ENCODE results near the gene GPHN. TPM values are rescaled to one million over a fixed set of nuclear protein-coding genes. Genes with fewer than 3 reads are reported as not detected.
"Not testable (repeated sequence)": the region's sequence is repeated elsewhere in the genome, so short reads cannot be mapped to it uniquely, and the experiment has no call there.

Gene GPHN
- total and polyA plus RNA-seq, 2 donors from 2014 or later: 35.4 to 62.0 TPM

DNA sequence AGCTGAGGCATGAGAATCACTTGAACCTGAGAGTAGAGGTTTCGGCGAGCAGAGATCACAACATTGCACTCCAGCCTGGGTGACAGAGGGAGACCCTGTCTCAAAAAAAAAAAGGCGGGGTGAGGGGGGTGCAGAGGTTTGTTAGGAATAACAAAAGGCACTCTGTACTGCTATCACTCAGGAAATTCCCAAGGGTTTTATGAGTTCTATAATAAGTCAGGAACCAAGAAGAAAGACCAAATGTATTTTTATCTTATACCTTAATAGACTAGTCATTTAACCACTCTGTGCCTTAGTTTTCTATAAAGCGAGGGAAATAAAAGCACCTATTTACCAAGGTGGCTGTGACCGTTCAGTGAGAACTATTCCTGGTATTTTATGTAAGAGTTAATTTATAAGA, 319.2 kb downstream of the GPHN start:
- no peak for FAIRE-seq
- intact Hi-C loops (cut with DNase I): no loop called here

DNA sequence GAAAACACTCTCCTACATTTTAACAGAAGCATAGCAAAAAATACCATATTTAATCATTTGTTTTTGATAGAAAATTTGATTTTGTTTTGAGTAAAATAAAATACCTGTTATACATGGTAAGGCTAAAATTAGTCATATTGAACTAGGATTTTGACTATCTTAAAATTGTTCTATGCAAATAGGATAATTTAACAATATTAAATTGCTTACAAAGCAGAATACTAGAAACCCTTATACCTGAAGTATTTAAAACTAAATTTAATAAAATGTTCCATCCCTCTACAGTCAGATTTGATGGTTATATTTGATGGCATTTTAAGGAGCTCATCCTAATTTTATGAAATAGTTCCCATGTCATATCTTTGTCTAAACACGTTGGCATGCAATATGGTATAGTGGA, 323.2 kb downstream of the GPHN start:
- TF ChIP-seq, protein P1, sequence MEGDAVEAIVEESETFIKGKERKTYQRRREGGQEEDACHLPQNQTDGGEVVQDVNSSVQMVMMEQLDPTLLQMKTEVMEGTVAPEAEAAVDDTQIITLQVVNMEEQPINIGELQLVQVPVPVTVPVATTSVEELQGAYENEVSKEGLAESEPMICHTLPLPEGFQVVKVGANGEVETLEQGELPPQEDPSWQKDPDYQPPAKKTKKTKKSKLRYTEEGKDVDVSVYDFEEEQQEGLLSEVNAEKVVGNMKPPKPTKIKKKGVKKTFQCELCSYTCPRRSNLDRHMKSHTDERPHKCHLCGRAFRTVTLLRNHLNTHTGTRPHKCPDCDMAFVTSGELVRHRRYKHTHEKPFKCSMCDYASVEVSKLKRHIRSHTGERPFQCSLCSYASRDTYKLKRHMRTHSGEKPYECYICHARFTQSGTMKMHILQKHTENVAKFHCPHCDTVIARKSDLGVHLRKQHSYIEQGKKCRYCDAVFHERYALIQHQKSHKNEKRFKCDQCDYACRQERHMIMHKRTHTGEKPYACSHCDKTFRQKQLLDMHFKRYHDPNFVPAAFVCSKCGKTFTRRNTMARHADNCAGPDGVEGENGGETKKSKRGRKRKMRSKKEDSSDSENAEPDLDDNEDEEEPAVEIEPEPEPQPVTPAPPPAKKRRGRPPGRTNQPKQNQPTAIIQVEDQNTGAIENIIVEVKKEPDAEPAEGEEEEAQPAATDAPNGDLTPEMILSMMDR (IDR thresholded peaks at IDR 0.05; ENCODE audit: borderline replicate concordance, extremely low read depth, insufficient read depth): no peak
- no peaks in the 10 kb centered on the region for H3K9me3 ChIP-seq (ENCODE audit: control insufficient read depth in 2 of 3, insufficient read depth in 1 of 3, low read length in 3 of 3)
- FAIRE-seq (peak; percentile 85), DNase-seq (no peak)
- intact Hi-C loops (cut with DNase I): no loop called here
- no peak overlapping the region for H3K9ac ChIP-seq (ENCODE audit: low read length in 3 of 3)
- no peak overlapping the region for H3K4me3 ChIP-seq (ENCODE audit: low read length in 3 of 3)
- H3K36me3 ChIP-seq (ENCODE audit: control insufficient read depth in 2 of 3, insufficient read depth in 3 of 3, low read length in 3 of 3): no peaks in the 10 kb centered on the region
- no peaks in the 10 kb centered on the region for H3K27me3 ChIP-seq (ENCODE audit: control insufficient read depth, insufficient read depth, low read length)
- no peaks in the 10 kb centered on the region for H3K4me1 ChIP-seq (ENCODE audit: control insufficient read depth in 2 of 3, insufficient read depth in 2 of 3, low read depth in 1 of 3, low read length in 3 of 3)
- H3K27ac ChIP-seq (ENCODE audit: low read depth in 2 of 2, low read length in 2 of 2): no peak overlapping the region

More for the DNA sequence above, 319.2 kb downstream of the GPHN start:
- TF ChIP-seq, protein P1 (IDR thresholded peaks at IDR 0.05; ENCODE audit: borderline replicate concordance, extremely low read depth, insufficient read depth): no peak
- Histone ChIP-seq H3K9ac (ENCODE audit: low read length in 3 of 3) (no peak overlapping the region), H3K4me3 (ENCODE audit: low read length in 3 of 3) (no peak overlapping the region), H3K9me3 (ENCODE audit: control insufficient read depth in 2 of 3, insufficient read depth in 1 of 3, low read length in 3 of 3) (no peaks in the 10 kb centered on the region), H3K36me3 (ENCODE audit: control insufficient read depth in 2 of 3, insufficient read depth in 3 of 3, low read length in 3 of 3) (no peaks in the 10 kb centered on the region), H3K27ac (ENCODE audit: low read depth in 2 of 2, low read length in 2 of 2) (no peak overlapping the region), H3K27me3 (ENCODE audit: control insufficient read depth, insufficient read depth, low read length) (no peaks in the 10 kb centered on the region), H3K4me1 (ENCODE audit: control insufficient read depth in 2 of 3, insufficient read depth in 2 of 3, low read depth in 1 of 3, low read length in 3 of 3) (no peaks in the 10 kb centered on the region)
- DNase-seq: no peak

DNA sequence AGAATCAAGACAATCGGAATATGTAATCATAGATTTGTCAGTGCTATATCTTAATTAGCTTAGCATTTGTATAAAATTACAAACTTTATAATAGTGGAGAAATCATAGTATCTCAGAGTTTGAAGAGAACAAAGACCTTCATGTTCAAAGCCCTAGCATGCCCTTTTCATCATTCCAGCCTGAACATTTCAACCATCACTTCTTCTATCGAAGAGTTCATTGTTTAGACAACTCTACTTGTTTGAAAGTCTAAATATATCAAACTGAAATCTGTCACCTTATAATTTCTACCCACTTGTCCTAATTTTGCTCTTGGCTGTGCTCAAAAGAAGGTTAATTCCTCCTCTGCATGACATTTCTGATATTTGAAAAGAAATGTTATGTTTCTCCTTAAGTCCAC, 325.9 kb downstream of the GPHN start:
- TF ChIP-seq, protein P1 (IDR thresholded peaks at IDR 0.05; ENCODE audit: borderline replicate concordance, extremely low read depth, insufficient read depth): no peak
- Histone ChIP-seq H3K4me1 (ENCODE audit: control insufficient read depth in 2 of 3, insufficient read depth in 2 of 3, low read depth in 1 of 3, low read length in 3 of 3) (no peaks in the 10 kb centered on the region), H3K4me3 (ENCODE audit: low read length in 3 of 3) (no peak overlapping the region), H3K9me3 (ENCODE audit: control insufficient read depth in 2 of 3, insufficient read depth in 1 of 3, low read length in 3 of 3) (no peaks in the 10 kb centered on the region), H3K9ac (ENCODE audit: low read length in 3 of 3) (no peak overlapping the region), H3K27me3 (ENCODE audit: control insufficient read depth, insufficient read depth, low read length) (no peaks in the 10 kb centered on the region), H3K36me3 (ENCODE audit: control insufficient read depth in 2 of 3, insufficient read depth in 3 of 3, low read length in 3 of 3) (no peaks in the 10 kb centered on the region), H3K27ac (ENCODE audit: low read depth in 2 of 2, low read length in 2 of 2) (no peak overlapping the region)
- FAIRE-seq (no peak), DNase-seq (no peak)
- intact Hi-C loops (cut with DNase I): no loop called here

DNA sequence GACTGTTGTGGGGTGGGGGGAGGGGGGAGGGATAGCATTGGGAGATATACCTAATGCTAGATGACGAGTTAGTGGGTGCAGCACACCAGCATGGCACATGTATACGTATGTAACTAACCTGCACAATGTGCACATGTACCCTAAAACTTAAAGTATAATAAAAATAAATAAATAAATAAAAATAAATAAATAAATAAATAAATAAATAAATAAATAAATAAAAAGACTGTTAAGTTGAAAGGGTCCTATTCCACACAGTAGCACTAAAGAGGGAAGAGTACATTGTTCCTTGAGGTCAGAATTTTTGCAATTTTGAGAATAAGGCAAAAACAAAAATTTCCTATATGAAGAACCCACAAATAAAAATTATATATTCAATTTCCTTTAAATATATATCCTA, 329.5 kb downstream of the GPHN start:
- H3K36me3 ChIP-seq (ENCODE audit: control insufficient read depth in 2 of 3, insufficient read depth in 3 of 3, low read length in 3 of 3); H3K4me3 ChIP-seq (ENCODE audit: low read length in 3 of 3); H3K9me3 ChIP-seq (ENCODE audit: control insufficient read depth in 2 of 3, insufficient read depth in 1 of 3, low read length in 3 of 3); DNase-seq; intact Hi-C loops (cut with DNase I); H3K9ac ChIP-seq (ENCODE audit: low read length in 3 of 3); H3K27ac ChIP-seq (ENCODE audit: low read depth in 2 of 2, low read length in 2 of 2); H3K27me3 ChIP-seq (ENCODE audit: control insufficient read depth, insufficient read depth, low read length); H3K4me1 ChIP-seq (ENCODE audit: control insufficient read depth in 2 of 3, insufficient read depth in 2 of 3, low read depth in 1 of 3, low read length in 3 of 3); FAIRE-seq: not testable (repeated sequence)

All from kidney (tissue), 14 donors.